Measurements from ENCODE around the gene ZNF138. TPM values are rescaled to one million over a fixed set of nuclear protein-coding genes. Genes with fewer than 3 reads are reported as not detected.

ZNF138 gene
- total RNA-seq, 1 donor from 2014 or later = 61.2 TPM

DNA sequence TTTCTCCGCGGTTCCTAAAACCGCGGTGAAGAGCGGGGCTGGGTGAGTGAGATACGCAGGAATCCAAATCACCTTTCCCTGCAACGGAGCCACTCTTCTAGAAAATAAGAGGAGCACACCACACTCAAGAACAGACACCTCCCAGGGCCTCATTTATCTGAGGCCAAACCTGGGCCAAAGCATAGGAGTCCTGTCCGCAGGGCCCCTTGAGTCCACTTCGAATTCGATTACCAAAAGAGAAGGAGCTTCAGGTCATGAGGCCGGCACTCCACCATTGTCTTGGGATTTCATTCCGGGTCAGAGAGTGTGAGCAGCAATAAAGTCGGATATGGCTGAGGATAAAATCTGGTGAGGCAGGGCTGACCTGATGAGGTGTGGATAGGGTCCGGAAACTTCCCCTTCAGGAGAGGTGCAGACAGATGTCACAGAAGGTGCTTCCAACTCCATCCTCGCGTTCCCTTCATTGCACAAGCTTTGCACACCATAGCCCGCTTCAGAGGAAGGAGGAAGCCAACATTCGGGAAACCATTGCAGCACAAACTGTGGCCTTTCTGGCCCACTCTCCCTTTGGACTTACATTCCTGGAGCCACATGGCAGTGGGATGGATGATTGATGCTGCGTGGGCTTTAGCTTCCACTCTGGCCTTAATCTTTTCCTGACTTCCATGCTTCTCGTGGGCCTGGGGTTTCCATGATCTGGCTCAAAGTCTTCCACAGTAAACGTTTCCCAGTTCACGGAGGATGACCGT lies 81.6 kb downstream of the ZNF138 start:
- Histone ChIP-seq H3K9ac (no peak overlapping the region), H3K4me3 (no peak overlapping the region), H3K79me2 (ENCODE audit: low read depth) (no peaks in the 10 kb centered on the region), H4K20me1 (ENCODE audit: low read depth) (no peaks in the 10 kb centered on the region), H3K36me3 (no peaks in the 10 kb centered on the region), H3K4me2 (no peak overlapping the region), H3K4me1 (no peaks in the 10 kb centered on the region), H3K27ac (no peak overlapping the region), H2AFZ (replicated peaks) (no peak overlapping the region), H3K27me3 (no peaks in the 10 kb centered on the region), H3K9me3 (ENCODE audit: low read depth) (no peaks in the 10 kb centered on the region), H3F3A (ENCODE audit: low read depth) (no peaks in the 10 kb centered on the region)
- Mint-ChIP-seq H3K4me1 (peaks cover 3% of the 10 kb centered on the region), H3K36me3 (no peaks in the 10 kb centered on the region), H3K4me3 (no peak overlapping the region), H3K9me3 (peaks cover 59% of the 10 kb centered on the region), H3K27me3 (ENCODE audit: insufficient read depth, low read depth) (peaks cover 18% of the 10 kb centered on the region), H3K27ac (no peak overlapping the region)
- TF ChIP-seq, protein P1, sequence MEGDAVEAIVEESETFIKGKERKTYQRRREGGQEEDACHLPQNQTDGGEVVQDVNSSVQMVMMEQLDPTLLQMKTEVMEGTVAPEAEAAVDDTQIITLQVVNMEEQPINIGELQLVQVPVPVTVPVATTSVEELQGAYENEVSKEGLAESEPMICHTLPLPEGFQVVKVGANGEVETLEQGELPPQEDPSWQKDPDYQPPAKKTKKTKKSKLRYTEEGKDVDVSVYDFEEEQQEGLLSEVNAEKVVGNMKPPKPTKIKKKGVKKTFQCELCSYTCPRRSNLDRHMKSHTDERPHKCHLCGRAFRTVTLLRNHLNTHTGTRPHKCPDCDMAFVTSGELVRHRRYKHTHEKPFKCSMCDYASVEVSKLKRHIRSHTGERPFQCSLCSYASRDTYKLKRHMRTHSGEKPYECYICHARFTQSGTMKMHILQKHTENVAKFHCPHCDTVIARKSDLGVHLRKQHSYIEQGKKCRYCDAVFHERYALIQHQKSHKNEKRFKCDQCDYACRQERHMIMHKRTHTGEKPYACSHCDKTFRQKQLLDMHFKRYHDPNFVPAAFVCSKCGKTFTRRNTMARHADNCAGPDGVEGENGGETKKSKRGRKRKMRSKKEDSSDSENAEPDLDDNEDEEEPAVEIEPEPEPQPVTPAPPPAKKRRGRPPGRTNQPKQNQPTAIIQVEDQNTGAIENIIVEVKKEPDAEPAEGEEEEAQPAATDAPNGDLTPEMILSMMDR (IDR thresholded peaks at IDR 0.05) = no peak
- TF ChIP-seq EZH2phosphoT487 (IDR thresholded peaks at IDR 0.05) (no peak), EZH2 (IDR thresholded peaks at IDR 0.05) (no peak)
- DNase-seq (ENCODE audit: low spot score) = no peak

DNA sequence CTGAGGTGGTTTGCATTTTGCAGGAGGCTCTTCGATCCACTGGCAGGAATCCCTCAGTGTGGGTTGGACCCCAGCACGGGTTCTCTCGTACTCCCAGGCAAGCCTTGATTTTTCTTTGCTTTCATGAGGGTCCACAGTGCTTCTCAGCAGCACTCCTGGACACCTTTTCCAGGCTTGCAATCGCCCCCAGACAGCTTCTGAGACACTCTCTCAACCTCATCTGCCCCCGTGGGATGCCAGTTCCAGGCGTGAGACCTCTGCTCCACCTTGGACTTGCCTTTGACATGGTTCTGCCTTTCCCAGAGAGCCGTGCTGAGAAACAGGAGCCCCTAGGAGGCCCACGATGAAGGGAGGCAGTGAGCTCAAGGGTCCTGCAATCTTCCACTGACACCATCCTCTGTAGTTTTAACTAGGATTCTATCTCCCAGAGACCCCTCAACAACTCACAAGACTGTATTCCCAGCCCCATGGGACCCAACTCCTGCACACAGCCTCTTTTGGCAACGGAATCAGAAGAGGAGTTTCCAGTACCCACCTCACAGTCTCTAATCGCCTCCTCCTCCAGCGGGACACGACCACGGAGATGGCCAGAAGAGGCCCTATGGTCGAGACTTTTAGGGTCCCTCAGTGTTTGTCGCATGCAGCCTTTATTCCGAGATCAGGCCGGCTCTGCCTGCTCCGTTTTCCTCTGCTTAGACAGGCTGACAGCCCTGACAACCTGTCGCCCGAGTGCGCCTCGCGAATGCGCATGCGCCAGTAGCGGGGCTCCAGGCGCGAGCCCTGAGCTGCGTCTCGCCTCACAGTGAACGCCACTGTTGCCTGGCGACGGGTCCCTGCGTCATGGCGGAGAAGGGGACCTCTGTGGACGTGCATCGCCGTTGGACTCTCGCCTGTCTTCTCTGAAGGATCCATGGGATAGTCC lies 82.8 kb downstream of the ZNF138 start:
- H4K20me1 ChIP-seq (ENCODE audit: low read depth) = no peaks in the 10 kb centered on the region
- H3K27me3 Mint-ChIP-seq (ENCODE audit: insufficient read depth, low read depth) = peaks cover 19% of the 10 kb centered on the region
- H3K4me3 Mint-ChIP-seq = peak overlapping the region; percentile 77
- H3K4me3 ChIP-seq = no peak overlapping the region
- H3K9me3 ChIP-seq (ENCODE audit: low read depth) = no peaks in the 10 kb centered on the region
- H3K4me1 ChIP-seq = no peaks in the 10 kb centered on the region
- H2AFZ ChIP-seq (replicated peaks) = no peak overlapping the region
- TF ChIP-seq, protein P1 (IDR thresholded peaks at IDR 0.05) = no peak
- TF ChIP-seq EZH2phosphoT487 (IDR thresholded peaks at IDR 0.05) = no peak
- no peak for TF ChIP-seq EZH2 (IDR thresholded peaks at IDR 0.05)
- H3F3A ChIP-seq (ENCODE audit: low read depth) = no peaks in the 10 kb centered on the region
- H3K4me2 ChIP-seq = no peak overlapping the region
- H3K36me3 Mint-ChIP-seq = no peaks in the 10 kb centered on the region
- no peak overlapping the region for H3K27ac Mint-ChIP-seq
- peaks cover 3% of the 10 kb centered on the region for H3K4me1 Mint-ChIP-seq
- H3K27me3 ChIP-seq = no peaks in the 10 kb centered on the region
- no peak overlapping the region for H3K27ac ChIP-seq
- H3K36me3 ChIP-seq = no peaks in the 10 kb centered on the region
- no peak overlapping the region for H3K9ac ChIP-seq
- DNase-seq (ENCODE audit: low spot score) = peak; percentile 61
- no peaks in the 10 kb centered on the region for H3K79me2 ChIP-seq (ENCODE audit: low read depth)
- H3K9me3 Mint-ChIP-seq = peaks cover 64% of the 10 kb centered on the region

DNA sequence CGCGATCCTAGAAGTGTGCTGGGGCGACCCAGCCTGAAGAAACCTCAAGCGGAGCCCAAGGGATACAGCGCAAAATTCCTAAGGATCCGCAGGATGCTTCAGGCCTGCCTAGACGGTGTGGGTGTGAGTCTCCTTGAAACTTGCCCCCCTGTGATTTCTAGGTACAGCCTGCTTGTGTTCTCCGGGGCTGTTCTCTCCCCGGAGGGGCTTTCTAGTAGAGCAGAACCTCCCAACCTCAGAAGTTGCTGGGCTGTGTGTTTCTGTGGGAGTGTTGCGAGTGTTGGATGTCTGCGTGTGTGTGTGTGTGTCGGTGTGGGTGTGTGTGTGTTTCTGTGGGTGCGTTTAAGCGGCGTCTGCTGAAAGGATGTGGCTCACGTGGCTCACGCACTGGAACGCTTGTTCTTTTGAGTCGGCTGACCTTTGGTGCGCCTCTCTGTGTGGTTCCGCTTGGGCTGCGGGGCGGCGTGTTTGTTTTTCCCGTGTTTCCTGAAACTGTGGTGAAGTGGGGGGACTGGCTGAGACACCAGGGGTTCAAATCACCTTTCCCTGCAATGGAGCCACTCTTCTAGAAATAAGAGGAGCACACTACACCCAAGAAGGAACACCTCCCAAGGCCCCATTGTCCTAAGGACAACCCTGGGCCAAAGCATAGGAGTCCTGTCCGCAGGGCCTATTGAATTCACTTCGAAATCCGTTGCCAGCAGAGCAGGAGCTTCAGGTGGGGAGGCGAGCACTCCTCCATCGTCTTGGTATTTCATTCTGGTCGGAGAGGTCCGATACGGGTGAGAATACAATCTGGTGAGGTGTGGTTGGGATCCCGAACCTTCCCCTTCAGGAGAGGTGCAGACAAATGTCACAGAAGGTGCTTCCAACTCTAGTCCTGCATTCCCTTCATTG lies 83.7 kb downstream of the ZNF138 start:
- no peaks in the 10 kb centered on the region for H3K79me2 ChIP-seq (ENCODE audit: low read depth)
- no peaks in the 10 kb centered on the region for H3K9me3 ChIP-seq (ENCODE audit: low read depth)
- no peak for DNase-seq (ENCODE audit: low spot score)
- Mint-ChIP-seq H3K27ac (no peak overlapping the region), H3K27me3 (ENCODE audit: insufficient read depth, low read depth) (peaks cover 16% of the 10 kb centered on the region), H3K4me3 (peak overlapping the region; percentile 77), H3K36me3 (no peaks in the 10 kb centered on the region), H3K4me1 (peaks cover 3% of the 10 kb centered on the region), H3K9me3 (peaks cover 66% of the 10 kb centered on the region)
- H3K4me3 ChIP-seq = no peak overlapping the region
- no peak overlapping the region for H2AFZ ChIP-seq (replicated peaks)
- H3F3A ChIP-seq (ENCODE audit: low read depth) = no peaks in the 10 kb centered on the region
- TF ChIP-seq EZH2 (IDR thresholded peaks at IDR 0.05) = no peak
- TF ChIP-seq, protein P1 (IDR thresholded peaks at IDR 0.05) = no peak
- TF ChIP-seq EZH2phosphoT487 (IDR thresholded peaks at IDR 0.05) = no peak
- no peaks in the 10 kb centered on the region for H3K4me1 ChIP-seq
- H3K27ac ChIP-seq = no peak overlapping the region
- no peak overlapping the region for H3K4me2 ChIP-seq
- H3K36me3 ChIP-seq = no peaks in the 10 kb centered on the region
- H3K27me3 ChIP-seq = no peaks in the 10 kb centered on the region
- H3K9ac ChIP-seq = no peak overlapping the region
- H4K20me1 ChIP-seq (ENCODE audit: low read depth) = no peaks in the 10 kb centered on the region
